OCI-LY1 (cell line): ENCODE data around the gene CSTB.
A peak's percentile ranks its signal among the peaks of the same experiment; 100 is the strongest.

Experiments
- H2AFZ ChIP-seq: fragments of 200-600 bp; sonication (generic), shearing (Covaris generic); 2 replicates; pipeline ENCODE4 v1.6.0; 2014; ENCODE audit warnings: antibody characterized with exemption, mild to moderate bottlenecking, low read length
- H3F3A ChIP-seq: fragments of 200-600 bp; sonication (generic), shearing (Covaris generic); 2 replicates; pipeline ENCODE4 v1.6.0; 2014; ENCODE audit warnings: mild to moderate bottlenecking, antibody characterized with exemption, low read length, moderate library complexity; ENCODE audit not compliant: insufficient read depth
- H3K27ac ChIP-seq: fragments of 200-600 bp; sonication (generic); 2 replicates; pipeline ENCODE4 v1.5.1; 2014; ENCODE audit warnings: low read length, mixed run types, mild to moderate bottlenecking, low read depth; ENCODE audit not compliant: poor library complexity, severe bottlenecking
- H3K27me3 ChIP-seq: fragments of 200-600 bp; sonication (generic); 2 replicates; pipeline ENCODE4 v1.6.0; 2014; ENCODE audit warnings: antibody characterized with exemption, mild to moderate bottlenecking, low read length, moderate library complexity; ENCODE audit not compliant: insufficient read depth
- H3K36me3 ChIP-seq: fragments of 200-600 bp; sonication (generic); 2 replicates; pipeline ENCODE4 v1.6.1; 2014; ENCODE audit warnings: mild to moderate bottlenecking, antibody characterized with exemption, low read length, moderate library complexity, mixed read lengths; ENCODE audit not compliant: insufficient read depth
- H3K4me1 ChIP-seq: fragments of 200-600 bp; sonication (generic); 2 replicates; pipeline ENCODE4 v1.5.1; 2014; ENCODE audit warnings: mild to moderate bottlenecking, low read length, moderate library complexity; ENCODE audit not compliant: insufficient read depth, severe bottlenecking
- H3K4me2 ChIP-seq: fragments of 200-600 bp; sonication (generic), shearing (Covaris generic); 2 replicates; pipeline ENCODE4 v1.6.1; 2014; ENCODE audit warnings: low read length
- H3K4me3 ChIP-seq: fragments of 200-600 bp; sonication (generic); 2 replicates; pipeline ENCODE4 v1.5.1; 2014; ENCODE audit warnings: low read length, low read depth, mild to moderate bottlenecking, mixed read lengths; ENCODE audit not compliant: poor library complexity, severe bottlenecking
- H3K79me2 ChIP-seq: fragments of 200-600 bp; shearing (Covaris generic); 2 replicates; pipeline ENCODE4 v1.6.1; 2016; ENCODE audit warnings: mixed run types, low read length, mixed read lengths; ENCODE audit not compliant: insufficient read depth
- H3K9ac ChIP-seq: fragments of 200-600 bp; sonication (generic), shearing (Covaris generic); 2 replicates; pipeline ENCODE4 v1.6.1; 2014; ENCODE audit warnings: mild to moderate bottlenecking, low read length, mixed read lengths
- H3K9me2 ChIP-seq: fragments of 200-600 bp; sonication (generic), shearing (Covaris generic); 2 replicates; pipeline ENCODE4 v1.6.1; 2014; ENCODE audit warnings: low read depth, mild to moderate bottlenecking, low read length, mixed read lengths
- H3K9me3 ChIP-seq: fragments of 200-600 bp; shearing (Covaris generic); 2 replicates; pipeline ENCODE4 v1.6.1; 2014; ENCODE audit warnings: low read length, mixed read lengths
- H4K20me1 ChIP-seq: fragments of 200-600 bp; sonication (generic), shearing (Covaris generic); 2 replicates; pipeline ENCODE4 v1.6.0; 2016; ENCODE audit warnings: mild to moderate bottlenecking, low read length; ENCODE audit not compliant: insufficient read depth
- EZH2 ChIP-seq: fragments of 200-600 bp; sonication (generic), shearing (Covaris generic); IDR thresholded peaks from 2 replicates; pipeline ENCODE4 v1.8.0; 2017; ENCODE audit warnings: borderline replicate concordance, mixed run types, mild to moderate bottlenecking, antibody characterized with exemption, low read length, moderate library complexity, mixed read lengths
- TF ChIP-seq, protein P1 (sequence below): fragments of 200-600 bp; sonication (generic), shearing (Covaris generic); IDR thresholded peaks from 2 replicates; pipeline ENCODE4 v1.5.1; 2017; ENCODE audit warnings: mild to moderate bottlenecking, antibody characterized with exemption, low read length, moderate library complexity, mixed read lengths

The CSTB gene

DNA sequence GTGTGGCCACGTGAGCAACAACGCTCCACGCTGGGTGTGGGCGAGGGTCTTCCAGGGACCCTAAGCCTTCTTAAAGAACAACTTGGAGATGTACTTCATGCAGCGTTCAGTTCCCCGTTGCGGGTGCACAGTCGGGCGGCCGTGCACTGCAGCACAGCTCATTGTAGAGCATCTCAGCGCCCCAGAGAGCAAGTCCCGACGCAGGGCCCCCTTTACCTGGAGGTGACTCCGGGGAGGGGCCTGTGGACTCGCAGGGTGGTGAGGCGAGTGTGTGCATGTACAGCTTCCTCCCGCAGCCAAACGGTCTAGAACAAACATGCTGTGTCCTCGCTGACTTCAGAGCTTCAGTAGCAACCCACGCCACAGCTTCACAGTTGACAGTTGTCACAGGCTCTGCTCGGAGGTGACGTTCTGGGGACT lies 32.7 kb upstream of the CSTB start:
- H3K27me3 ChIP-seq: no peaks in the 10 kb centered on the region
- no peaks in the 10 kb centered on the region for H3K79me2 ChIP-seq
- no peak overlapping the region for H2AFZ ChIP-seq
- no peaks in the 10 kb centered on the region for H3K9me3 ChIP-seq
- no peaks in the 10 kb centered on the region for H4K20me1 ChIP-seq
- H3K9ac ChIP-seq: peak overlapping the region; percentile 89
- H3K36me3 ChIP-seq: peaks cover 20% of the 10 kb centered on the region
- peak overlapping the region; percentile 99 for H3K27ac ChIP-seq
- peaks cover 80% of the 10 kb centered on the region for H3K4me1 ChIP-seq
- peak overlapping the region; percentile 66 for H3K4me3 ChIP-seq
- no peak for TF ChIP-seq EZH2
- TF ChIP-seq, protein P1, sequence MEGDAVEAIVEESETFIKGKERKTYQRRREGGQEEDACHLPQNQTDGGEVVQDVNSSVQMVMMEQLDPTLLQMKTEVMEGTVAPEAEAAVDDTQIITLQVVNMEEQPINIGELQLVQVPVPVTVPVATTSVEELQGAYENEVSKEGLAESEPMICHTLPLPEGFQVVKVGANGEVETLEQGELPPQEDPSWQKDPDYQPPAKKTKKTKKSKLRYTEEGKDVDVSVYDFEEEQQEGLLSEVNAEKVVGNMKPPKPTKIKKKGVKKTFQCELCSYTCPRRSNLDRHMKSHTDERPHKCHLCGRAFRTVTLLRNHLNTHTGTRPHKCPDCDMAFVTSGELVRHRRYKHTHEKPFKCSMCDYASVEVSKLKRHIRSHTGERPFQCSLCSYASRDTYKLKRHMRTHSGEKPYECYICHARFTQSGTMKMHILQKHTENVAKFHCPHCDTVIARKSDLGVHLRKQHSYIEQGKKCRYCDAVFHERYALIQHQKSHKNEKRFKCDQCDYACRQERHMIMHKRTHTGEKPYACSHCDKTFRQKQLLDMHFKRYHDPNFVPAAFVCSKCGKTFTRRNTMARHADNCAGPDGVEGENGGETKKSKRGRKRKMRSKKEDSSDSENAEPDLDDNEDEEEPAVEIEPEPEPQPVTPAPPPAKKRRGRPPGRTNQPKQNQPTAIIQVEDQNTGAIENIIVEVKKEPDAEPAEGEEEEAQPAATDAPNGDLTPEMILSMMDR: no peak
- H3F3A ChIP-seq: no peaks in the 10 kb centered on the region
- H3K4me2 ChIP-seq: peak overlapping the region; percentile 88
- H3K9me2 ChIP-seq: no peaks in the 10 kb centered on the region

DNA sequence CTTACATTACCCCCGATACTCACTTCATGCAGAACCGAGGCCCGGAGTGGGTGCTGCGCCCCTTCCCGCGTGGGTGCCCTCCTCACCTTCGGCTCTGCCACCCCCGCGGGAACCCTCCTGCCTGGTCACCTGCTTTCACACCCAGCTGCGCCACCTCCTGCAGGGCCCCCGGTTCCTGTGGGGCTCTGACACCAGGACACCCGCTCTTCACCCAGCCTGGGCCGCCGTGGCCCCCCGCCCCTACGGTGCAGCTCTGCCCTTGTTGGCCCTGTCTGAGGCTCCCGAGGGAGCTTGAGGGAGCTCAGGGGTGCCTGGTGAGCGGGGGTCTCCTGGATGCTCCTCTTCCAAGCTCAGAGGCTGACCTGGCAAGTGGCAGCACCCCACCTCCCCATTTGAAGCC lies 32.3 kb upstream of the CSTB start:
- Histone ChIP-seq H3K9me3 (no peaks in the 10 kb centered on the region), H4K20me1 (no peaks in the 10 kb centered on the region), H3K27me3 (no peaks in the 10 kb centered on the region), H3K4me1 (peaks cover 83% of the 10 kb centered on the region), H3K36me3 (peaks cover 25% of the 10 kb centered on the region), H2AFZ (no peak overlapping the region), H3K4me2 (peak overlapping the region; percentile 88), H3K4me3 (peak overlapping the region; percentile 66), H3F3A (no peaks in the 10 kb centered on the region), H3K79me2 (no peaks in the 10 kb centered on the region), H3K9ac (peak overlapping the region; percentile 89), H3K27ac (peak overlapping the region; percentile 99), H3K9me2 (no peaks in the 10 kb centered on the region)
- TF ChIP-seq, protein P1: no peak
- TF ChIP-seq EZH2: no peak

DNA sequence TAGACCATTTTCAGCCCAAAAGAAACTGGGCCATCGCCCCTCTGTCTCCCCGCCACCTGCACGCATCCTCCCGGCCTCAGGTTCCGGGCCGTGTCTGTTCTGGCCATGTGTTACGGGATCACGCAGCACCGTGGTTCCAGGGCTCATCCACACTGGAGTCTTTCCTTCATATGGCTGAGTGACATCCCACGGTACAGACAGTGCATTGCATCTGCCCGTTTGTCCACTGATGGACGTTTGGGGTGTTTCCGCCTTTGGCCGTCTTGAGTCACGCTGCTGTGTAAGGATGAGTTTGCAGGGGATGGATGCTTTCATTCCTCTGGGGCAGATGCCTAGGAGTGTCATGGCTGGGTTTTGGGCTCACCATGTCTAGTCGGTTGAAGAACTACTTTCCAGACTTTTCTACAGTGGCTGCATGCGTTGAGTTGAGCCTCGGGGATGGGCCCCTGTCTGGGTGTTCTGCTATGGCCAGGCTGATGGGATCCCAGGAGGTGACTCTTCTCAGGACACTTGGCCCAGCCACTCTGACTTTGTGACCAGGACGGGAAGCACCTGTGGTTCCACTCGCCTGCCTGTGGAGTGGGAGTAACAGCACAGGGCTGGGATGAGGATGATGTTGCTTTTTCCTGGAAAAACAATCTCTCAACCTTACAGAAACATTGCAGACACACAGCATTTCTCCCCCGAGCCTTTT lies 30.1 kb upstream of the CSTB start:
- Histone ChIP-seq H3K4me1 (peaks cover 75% of the 10 kb centered on the region), H3K27me3 (no peaks in the 10 kb centered on the region), H3K4me3 (peak overlapping the region; percentile 66), H3K4me2 (peak overlapping the region; percentile 88), H2AFZ (no peak overlapping the region), H4K20me1 (no peaks in the 10 kb centered on the region), H3K9ac (peak overlapping the region; percentile 89), H3K27ac (peak overlapping the region; percentile 99), H3K79me2 (no peaks in the 10 kb centered on the region), H3F3A (no peaks in the 10 kb centered on the region), H3K9me3 (no peaks in the 10 kb centered on the region), H3K9me2 (no peaks in the 10 kb centered on the region), H3K36me3 (peaks cover 47% of the 10 kb centered on the region)
- TF ChIP-seq EZH2: no peak
- TF ChIP-seq, protein P1: no peak
